Nephron progenitor cell (in vitro differentiated cells): Measurements from ENCODE around the gene BMP8A.
"Not testable (repeated sequence)": the region's sequence is repeated elsewhere in the genome, so short reads cannot be mapped to it uniquely, and the experiment has no call there.

Source experiments
- DNase-seq: peaks from one replicate; pipeline ENCODE4 v3.0.0; 2021
- H3K27ac Mint-ChIP-seq: 2 replicates; pipeline ENCODE4 v1.8.0; 2021; ENCODE audit warnings: mild to moderate bottlenecking, moderate library complexity, mixed read lengths
- H3K27me3 Mint-ChIP-seq: 2 replicates; pipeline ENCODE4 v1.8.0; 2021; ENCODE audit warnings: mild to moderate bottlenecking, low read depth, mixed read lengths; ENCODE audit not compliant: poor library complexity
- H3K36me3 Mint-ChIP-seq: 2 replicates; pipeline ENCODE4 v1.8.0; 2021; ENCODE audit warnings: low read depth, mixed read lengths
- H3K4me1 Mint-ChIP-seq: 2 replicates; pipeline ENCODE4 v1.8.0; 2021; ENCODE audit warnings: mixed read lengths
- H3K4me3 Mint-ChIP-seq: 2 replicates; pipeline ENCODE4 v1.8.0; 2021; ENCODE audit warnings: mild to moderate bottlenecking, moderate library complexity, mixed read lengths
- H3K9me3 Mint-ChIP-seq: 2 replicates; pipeline ENCODE4 v1.8.0; 2021; ENCODE audit warnings: mild to moderate bottlenecking, moderate library complexity, mixed read lengths
- TF ChIP-seq, protein P1 (sequence below): fragments of 200-600 bp; sonication (generic); IDR thresholded peaks from 2 replicates; pipeline ENCODE4 v1.5.0; 2021; ENCODE audit warnings: antibody characterized with exemption

BMP8A gene, protein sequence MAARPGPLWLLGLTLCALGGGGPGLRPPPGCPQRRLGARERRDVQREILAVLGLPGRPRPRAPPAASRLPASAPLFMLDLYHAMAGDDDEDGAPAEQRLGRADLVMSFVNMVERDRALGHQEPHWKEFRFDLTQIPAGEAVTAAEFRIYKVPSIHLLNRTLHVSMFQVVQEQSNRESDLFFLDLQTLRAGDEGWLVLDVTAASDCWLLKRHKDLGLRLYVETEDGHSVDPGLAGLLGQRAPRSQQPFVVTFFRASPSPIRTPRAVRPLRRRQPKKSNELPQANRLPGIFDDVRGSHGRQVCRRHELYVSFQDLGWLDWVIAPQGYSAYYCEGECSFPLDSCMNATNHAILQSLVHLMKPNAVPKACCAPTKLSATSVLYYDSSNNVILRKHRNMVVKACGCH

DNA sequence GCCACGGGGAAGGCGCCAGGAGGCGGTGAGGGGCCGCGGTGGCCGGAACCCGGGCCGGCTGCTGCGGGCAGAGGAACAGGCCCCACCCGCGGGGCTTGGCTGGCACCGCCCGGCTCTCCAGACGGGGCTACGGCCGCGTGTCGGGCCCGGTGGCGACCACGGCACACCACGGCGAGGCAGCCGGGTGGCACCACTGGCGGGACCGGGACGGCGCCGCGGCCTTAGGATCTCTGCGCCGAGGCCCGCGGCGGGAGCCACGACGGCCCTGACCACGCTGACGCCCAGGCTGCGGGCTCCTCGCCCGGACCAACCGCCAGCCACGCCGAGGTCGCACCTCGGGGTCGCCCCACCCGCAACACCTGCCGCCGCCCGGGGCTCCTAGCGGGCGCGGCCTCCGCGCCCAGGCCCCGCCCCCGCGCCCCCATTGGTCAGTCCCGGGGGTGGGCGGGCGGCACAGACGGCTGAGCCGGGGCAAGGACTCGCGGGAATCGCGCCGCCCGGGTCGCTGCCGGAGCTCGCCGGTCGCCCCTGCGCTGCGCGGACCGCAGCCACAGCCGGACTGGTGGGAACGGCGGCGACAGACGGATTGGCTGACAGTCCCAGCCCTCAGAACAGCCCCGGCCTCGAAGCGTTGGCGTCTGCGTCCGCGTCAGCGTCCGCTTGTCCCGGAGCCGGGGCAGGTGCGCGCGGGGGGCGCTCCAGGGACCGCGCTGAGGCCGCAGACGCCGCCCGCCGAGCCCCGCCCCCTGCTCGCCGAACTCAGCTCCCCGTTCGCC is at the start of gene BMP8A:
Gene BMP8A, plus strand, starts transcription at position 491 of the 776 bp plus-strand sequence. CDS start 356 bp downstream, outside the sequence.
- no peaks in the 10 kb centered on the region for H3K4me1 Mint-ChIP-seq
- H3K36me3 Mint-ChIP-seq: peaks cover 20% of the 10 kb centered on the region
- peak within 1 kb of the TSS; percentile 66 for H3K4me3 Mint-ChIP-seq
- H3K9me3 Mint-ChIP-seq: no peaks in the 10 kb centered on the region
- TF ChIP-seq, protein P1, sequence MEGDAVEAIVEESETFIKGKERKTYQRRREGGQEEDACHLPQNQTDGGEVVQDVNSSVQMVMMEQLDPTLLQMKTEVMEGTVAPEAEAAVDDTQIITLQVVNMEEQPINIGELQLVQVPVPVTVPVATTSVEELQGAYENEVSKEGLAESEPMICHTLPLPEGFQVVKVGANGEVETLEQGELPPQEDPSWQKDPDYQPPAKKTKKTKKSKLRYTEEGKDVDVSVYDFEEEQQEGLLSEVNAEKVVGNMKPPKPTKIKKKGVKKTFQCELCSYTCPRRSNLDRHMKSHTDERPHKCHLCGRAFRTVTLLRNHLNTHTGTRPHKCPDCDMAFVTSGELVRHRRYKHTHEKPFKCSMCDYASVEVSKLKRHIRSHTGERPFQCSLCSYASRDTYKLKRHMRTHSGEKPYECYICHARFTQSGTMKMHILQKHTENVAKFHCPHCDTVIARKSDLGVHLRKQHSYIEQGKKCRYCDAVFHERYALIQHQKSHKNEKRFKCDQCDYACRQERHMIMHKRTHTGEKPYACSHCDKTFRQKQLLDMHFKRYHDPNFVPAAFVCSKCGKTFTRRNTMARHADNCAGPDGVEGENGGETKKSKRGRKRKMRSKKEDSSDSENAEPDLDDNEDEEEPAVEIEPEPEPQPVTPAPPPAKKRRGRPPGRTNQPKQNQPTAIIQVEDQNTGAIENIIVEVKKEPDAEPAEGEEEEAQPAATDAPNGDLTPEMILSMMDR: no peak
- H3K27ac Mint-ChIP-seq: no peak within 1 kb of the TSS
- DNase-seq: peak; percentile 84
- H3K27me3 Mint-ChIP-seq: peaks cover 60% of the 10 kb centered on the region

DNA sequence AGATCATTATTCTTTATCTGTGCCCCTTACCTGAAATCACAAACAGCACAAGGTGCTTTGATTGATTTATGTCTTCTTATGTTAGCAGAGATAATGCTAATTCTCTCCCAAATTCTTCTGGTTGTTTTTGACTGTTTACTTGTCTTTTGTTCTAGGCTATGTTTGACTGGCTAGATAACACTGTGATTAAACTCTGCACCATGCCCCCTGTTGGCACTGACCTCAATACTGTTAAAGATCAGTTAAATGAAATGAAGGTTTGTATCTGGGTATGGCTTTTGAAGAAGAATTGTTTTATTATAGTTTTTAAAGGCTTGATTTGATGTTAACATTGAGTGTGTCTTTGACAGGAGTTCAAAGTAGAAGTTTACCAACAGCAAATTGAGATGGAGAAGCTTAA is 49.6 kb upstream of the BMP8A start:
- Mint-ChIP-seq H3K27ac (no peak overlapping the region), H3K27me3 (no peaks in the 10 kb centered on the region), H3K4me1 (no peaks in the 10 kb centered on the region), H3K4me3 (no peak overlapping the region), H3K36me3 (peaks cover 72% of the 10 kb centered on the region), H3K9me3 (no peaks in the 10 kb centered on the region)
- no peak for DNase-seq
- TF ChIP-seq, protein P1: no peak

DNA sequence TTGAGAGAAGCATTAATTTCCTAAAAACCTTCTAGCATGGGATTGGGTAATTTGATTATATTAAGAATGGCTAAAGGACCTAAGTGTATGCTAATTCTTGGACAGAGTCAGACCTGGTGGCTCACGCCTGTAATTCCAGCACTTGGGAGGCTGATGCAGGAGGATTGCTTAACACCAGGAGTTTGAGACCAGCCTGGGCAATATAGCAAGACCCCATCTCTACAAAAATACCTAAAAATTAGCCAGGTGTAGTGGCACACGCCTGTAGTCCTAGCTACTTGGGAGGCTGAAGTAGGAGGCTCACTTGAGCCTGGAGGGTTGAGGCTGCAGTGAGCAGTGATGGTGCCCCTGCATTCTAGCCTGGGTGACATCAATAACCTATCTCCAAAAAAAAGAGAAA is 45.9 kb upstream of the BMP8A start:
- TF ChIP-seq, protein P1: no peak
- no peak for DNase-seq
- H3K27ac Mint-ChIP-seq: no peak overlapping the region
- no peaks in the 10 kb centered on the region for H3K27me3 Mint-ChIP-seq
- H3K4me3 Mint-ChIP-seq: no peak overlapping the region
- H3K4me1 Mint-ChIP-seq: no peaks in the 10 kb centered on the region
- H3K36me3 Mint-ChIP-seq: peaks cover 84% of the 10 kb centered on the region
- no peaks in the 10 kb centered on the region for H3K9me3 Mint-ChIP-seq

DNA sequence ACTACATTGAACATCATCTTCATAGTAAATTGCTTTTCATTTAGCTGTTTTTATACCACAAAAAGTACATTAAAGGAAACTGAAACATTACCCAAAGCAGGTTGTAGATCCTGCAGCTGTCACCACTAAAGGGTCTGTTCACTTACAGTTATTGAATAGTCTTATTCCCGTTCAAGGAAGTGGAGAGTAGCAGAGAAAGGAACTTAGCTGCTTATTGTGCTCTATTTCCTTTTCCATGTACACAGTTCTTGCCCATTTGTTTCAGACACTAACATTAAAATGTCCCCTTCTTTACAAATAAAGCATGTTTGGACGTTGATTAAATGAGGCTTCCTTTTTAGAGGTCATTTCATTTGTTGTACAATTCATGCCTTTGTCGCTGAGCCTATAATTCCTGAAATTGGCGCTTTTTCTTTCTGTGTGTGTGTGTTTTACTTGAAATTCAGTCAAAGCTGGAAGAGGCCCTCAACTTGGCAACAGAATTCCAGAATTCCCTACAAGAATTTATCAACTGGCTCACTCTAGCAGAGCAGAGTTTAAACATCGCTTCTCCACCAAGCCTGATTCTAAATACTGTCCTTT is 44.4 kb upstream of the BMP8A start:
- TF ChIP-seq, protein P1: no peak
- peak overlapping the region; percentile 62 for H3K27ac Mint-ChIP-seq
- no peak overlapping the region for H3K4me3 Mint-ChIP-seq
- peaks cover 86% of the 10 kb centered on the region for H3K36me3 Mint-ChIP-seq
- no peak for DNase-seq
- H3K27me3 Mint-ChIP-seq: peaks cover 2% of the 10 kb centered on the region
- H3K9me3 Mint-ChIP-seq: no peaks in the 10 kb centered on the region
- H3K4me1 Mint-ChIP-seq: no peaks in the 10 kb centered on the region

DNA sequence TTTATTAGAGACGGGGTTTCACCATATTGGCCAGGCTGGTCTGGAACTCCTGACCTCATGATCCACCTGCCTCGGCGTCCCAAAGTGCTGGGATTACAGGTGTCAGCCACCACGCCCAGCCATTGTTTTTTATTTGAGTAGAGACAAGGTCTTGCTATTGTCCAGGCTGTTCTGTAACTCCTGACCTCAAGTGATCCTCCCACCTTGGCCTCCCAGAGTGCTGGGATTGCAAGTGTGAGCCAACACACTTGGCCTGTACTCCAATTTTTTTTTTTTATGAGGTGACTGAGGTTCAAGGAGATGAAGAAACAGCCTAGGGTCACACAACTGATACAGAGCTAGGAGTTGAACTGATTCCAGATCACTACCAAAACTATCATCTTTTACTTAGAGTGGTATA is 41.4 kb upstream of the BMP8A start:
- not testable (repeated sequence) for H3K27me3 Mint-ChIP-seq, H3K4me1 Mint-ChIP-seq, H3K4me3 Mint-ChIP-seq, H3K9me3 Mint-ChIP-seq, H3K27ac Mint-ChIP-seq, DNase-seq
- peaks cover 80% of the 10 kb centered on the region for H3K36me3 Mint-ChIP-seq

DNA sequence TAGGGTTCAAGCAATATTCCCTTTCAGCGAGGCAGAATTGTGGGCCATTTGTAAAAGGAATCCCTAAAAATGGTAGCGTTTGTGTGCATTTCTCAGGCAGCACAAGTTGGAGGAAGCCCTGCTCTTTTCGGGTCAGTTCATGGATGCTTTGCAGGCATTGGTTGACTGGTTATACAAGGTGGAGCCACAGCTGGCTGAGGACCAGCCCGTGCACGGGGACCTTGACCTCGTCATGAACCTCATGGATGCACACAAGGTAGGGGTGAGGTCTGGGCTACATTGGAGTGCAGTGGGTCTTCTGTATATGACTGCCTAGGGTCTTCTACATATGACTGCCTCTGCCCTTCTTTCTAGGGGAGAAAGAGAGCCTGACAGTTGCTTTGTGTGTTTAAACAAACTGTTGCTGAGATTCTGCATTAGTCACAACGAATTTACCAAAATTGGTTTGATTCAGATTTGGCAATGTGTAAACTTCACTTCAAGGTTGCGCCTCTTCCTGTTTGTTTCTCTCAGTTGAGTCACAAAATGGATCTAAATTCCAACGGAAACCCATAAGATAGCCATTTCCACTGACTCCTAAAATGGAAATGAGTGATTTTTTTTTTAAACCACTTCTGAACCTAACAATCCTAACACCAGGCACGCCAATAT is 40.4 kb upstream of the BMP8A start:
- Mint-ChIP-seq H3K4me3 (no peak overlapping the region), H3K36me3 (peaks cover 81% of the 10 kb centered on the region)
- TF ChIP-seq, protein P1: no peak

More for the DNA sequence above, 40.4 kb upstream of the BMP8A start:
- Mint-ChIP-seq H3K27me3 (peaks cover 3% of the 10 kb centered on the region), H3K27ac (no peak overlapping the region), H3K4me1 (no peaks in the 10 kb centered on the region), H3K9me3 (no peaks in the 10 kb centered on the region)
- DNase-seq: no peak
